Natural killer cell (primary cell): Measurements from ENCODE around the gene LEMD3. TPM values are rescaled to one million over a fixed set of nuclear protein-coding genes. Genes with fewer than 3 reads are reported as not detected.

Experiments
- ATAC-seq, 3 donors: fragments of 150-1000 bp in 2 of 3; fragments of 200-7000 bp in 1 of 3; cut with Tn5 transposase; 1 replicate in 1 of 3; 2 replicates in 2 of 3; pipeline ENCODE4 v1.10.0; 2021; ENCODE audit warnings: mild to moderate bottlenecking in 2 of 3, moderate library complexity in 2 of 3
- DNase-seq, 2 donors: peaks; one replicate each; pipeline versions ENCODE4 v3.0.0 to v3.0.0-alpha.2; 2013 to 2021; ENCODE audit warnings: mixed read lengths in 1 of 2
- H3K27ac ChIP-seq: one replicate; pipeline ENCODE4 v1.5.1; 2013; ENCODE audit warnings: mild to moderate bottlenecking, low read length
- H3K27me3 ChIP-seq: one replicate; pipeline ENCODE4 v1.6.1; 2013; ENCODE audit warnings: low read length; ENCODE audit not compliant: control insufficient read depth, insufficient read depth
- H3K36me3 ChIP-seq: one replicate; pipeline ENCODE4 v1.6.1; 2013; ENCODE audit warnings: low read length; ENCODE audit not compliant: control insufficient read depth, insufficient read depth
- H3K4me1 ChIP-seq: one replicate; pipeline ENCODE4 v1.6.1; 2013; ENCODE audit warnings: low read length; ENCODE audit not compliant: control insufficient read depth, insufficient read depth
- H3K4me3 ChIP-seq: one replicate; pipeline ENCODE4 v1.5.1; 2013; ENCODE audit warnings: low read length
- H3K9me3 ChIP-seq: one replicate; pipeline ENCODE4 v1.6.1; 2013; ENCODE audit warnings: low read length; ENCODE audit not compliant: control insufficient read depth, insufficient read depth
- H3K27ac Mint-ChIP-seq, 2 donors: one replicate each; pipeline ENCODE4 v1.8.0; 2022; ENCODE audit warnings: mild to moderate bottlenecking in 2 of 2, mixed read lengths in 2 of 2, moderate library complexity in 1 of 2
- H3K27me3 Mint-ChIP-seq, 2 donors: one replicate each; pipeline ENCODE4 v1.8.0; 2022; ENCODE audit warnings: low read depth in 2 of 2, mixed read lengths in 2 of 2
- H3K36me3 Mint-ChIP-seq: one replicate; pipeline ENCODE4 v1.8.0; 2022; ENCODE audit warnings: mixed read lengths
- H3K4me1 Mint-ChIP-seq, 2 donors: one replicate each; pipeline ENCODE4 v1.8.0; 2022; ENCODE audit warnings: mixed read lengths in 2 of 2
- H3K4me3 Mint-ChIP-seq: one replicate; pipeline ENCODE4 v1.8.0; 2022; ENCODE audit warnings: mild to moderate bottlenecking, moderate library complexity, mixed read lengths
- H3K9me3 Mint-ChIP-seq, 2 donors: one replicate each; pipeline ENCODE4 v1.8.0; 2022; ENCODE audit warnings: mixed read lengths in 2 of 2
- CTCF ChIP-seq: fragments of 200-600 bp; IDR thresholded peaks from one replicate; pipeline ENCODE4 v1.8.0; 2022; ENCODE audit warnings: antibody characterized with exemption
- WGBS: methylation state at CpG from one replicate; pipeline ENCODE4 v1.1.7; 2013; ENCODE audit warnings: missing lambda C conversion rate; ENCODE audit not compliant: insufficient coverage; 5-methylcytosine and 5-hydroxymethylcytosine counted together
- intact Hi-C: fragments of 100-400 bp; cut with micrococcal nuclease; formaldehyde crosslinking; loops from one replicate; pipeline ENCODE4 v1.14.2; 2022
- total RNA-seq, 4 donors: library from RNA; stranded (reverse); fragments of 120-200 nt in 1 of 4; gene quantifications; one replicate each; pipeline versions ENCODE4 v1.2.3 to v1.2.4, GENCODE V29; 2013 to 2022

Gene LEMD3
- total RNA-seq, 3 donors from 2014 or later (not counting 1 experiment from before 2014, with no cell fraction given), result 67.3 to 76.2 (median 71.1) TPM

DNA sequence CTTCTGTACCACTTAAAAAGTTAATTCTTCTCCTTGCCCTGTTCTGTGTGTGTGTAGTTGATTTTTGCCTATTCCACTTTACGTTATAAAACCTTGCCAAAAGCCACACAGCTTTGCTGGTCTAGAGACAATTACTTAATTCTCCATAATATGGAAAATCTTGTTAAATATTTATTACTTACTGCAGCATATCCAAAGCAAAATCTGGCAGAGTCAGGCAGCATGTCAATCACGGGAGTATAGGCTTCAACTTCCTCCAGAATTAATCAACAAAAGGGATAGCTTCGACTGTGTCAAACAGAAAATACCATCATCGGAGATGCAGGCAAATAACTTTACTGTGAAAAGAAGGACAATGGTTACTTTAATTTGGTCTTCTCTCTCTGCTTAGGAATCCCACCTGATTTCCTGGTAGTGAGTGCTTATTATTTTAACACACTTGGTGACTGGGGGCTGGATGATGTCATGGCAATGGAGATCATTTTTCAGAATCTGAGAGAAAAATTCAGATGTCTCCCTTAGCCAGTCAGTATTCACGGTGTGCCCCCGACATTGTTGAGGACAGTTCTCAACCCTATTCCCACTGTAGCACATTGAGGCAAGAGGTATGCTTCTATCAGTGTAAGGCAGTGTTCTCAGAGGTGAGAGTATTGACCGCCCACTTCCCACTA is 105.4 kb downstream of the LEMD3 start:
- intact Hi-C loops, result no loop called here
- no peaks in the 10 kb centered on the region for H3K36me3 ChIP-seq
- Mint-ChIP-seq H3K27me3 (peaks cover 24 to 33% of the 10 kb centered on the region in 2 donors), H3K36me3 (no peaks in the 10 kb centered on the region), H3K27ac (no peak overlapping the region), H3K4me1 (peaks cover 5 to 13% of the 10 kb centered on the region in 2 donors), H3K9me3 (no peaks in the 10 kb centered on the region), H3K4me3 (no peak overlapping the region)
- no peak for ATAC-seq
- H3K4me1 ChIP-seq, result peaks cover 12% of the 10 kb centered on the region
- H3K27me3 ChIP-seq, result peaks cover 9% of the 10 kb centered on the region
- no peak overlapping the region for H3K27ac ChIP-seq
- H3K4me3 ChIP-seq, result no peak overlapping the region
- no peaks in the 10 kb centered on the region for H3K9me3 ChIP-seq
- TF ChIP-seq CTCF, result no peak
- no peak for DNase-seq
- 84% methylated on average over 5 of the region's 7 CpGs for WGBS

DNA sequence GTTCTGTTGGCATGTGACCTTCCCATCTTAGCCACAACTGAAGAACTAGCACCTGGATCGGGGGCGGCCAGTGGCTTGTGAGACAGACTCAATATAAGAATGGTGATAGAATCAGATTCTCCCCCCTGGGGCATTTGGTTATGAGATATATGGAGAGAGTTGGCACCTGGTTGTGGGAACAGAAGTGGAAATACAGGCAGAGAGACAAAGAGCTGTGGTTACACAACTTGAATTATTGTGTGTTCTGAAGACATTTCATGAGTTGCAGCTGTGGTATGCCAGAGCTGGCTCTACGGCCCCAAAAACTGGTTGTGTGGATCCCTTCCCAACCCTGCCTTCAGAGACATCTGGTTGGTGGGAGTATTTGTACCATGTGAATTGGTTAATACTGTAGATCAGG is 106.2 kb downstream of the LEMD3 start:
- Histone ChIP-seq H3K27ac (no peak overlapping the region), H3K4me1 (peaks cover 12% of the 10 kb centered on the region), H3K36me3 (no peaks in the 10 kb centered on the region), H3K9me3 (no peaks in the 10 kb centered on the region), H3K4me3 (no peak overlapping the region), H3K27me3 (peaks cover 11% of the 10 kb centered on the region)
- Mint-ChIP-seq H3K27me3 (peaks cover 29 to 38% of the 10 kb centered on the region in 2 donors), H3K4me1 (peaks cover 5 to 13% of the 10 kb centered on the region in 2 donors), H3K9me3 (no peaks in the 10 kb centered on the region), H3K36me3 (no peaks in the 10 kb centered on the region), H3K27ac (no peak overlapping the region), H3K4me3 (no peak overlapping the region)
- DNase-seq, result no peak
- TF ChIP-seq CTCF, result no peak
- WGBS, result 26% methylated on average over 3 of the region's 3 CpGs
- no peak for ATAC-seq
- intact Hi-C loops, result no loop called here

DNA sequence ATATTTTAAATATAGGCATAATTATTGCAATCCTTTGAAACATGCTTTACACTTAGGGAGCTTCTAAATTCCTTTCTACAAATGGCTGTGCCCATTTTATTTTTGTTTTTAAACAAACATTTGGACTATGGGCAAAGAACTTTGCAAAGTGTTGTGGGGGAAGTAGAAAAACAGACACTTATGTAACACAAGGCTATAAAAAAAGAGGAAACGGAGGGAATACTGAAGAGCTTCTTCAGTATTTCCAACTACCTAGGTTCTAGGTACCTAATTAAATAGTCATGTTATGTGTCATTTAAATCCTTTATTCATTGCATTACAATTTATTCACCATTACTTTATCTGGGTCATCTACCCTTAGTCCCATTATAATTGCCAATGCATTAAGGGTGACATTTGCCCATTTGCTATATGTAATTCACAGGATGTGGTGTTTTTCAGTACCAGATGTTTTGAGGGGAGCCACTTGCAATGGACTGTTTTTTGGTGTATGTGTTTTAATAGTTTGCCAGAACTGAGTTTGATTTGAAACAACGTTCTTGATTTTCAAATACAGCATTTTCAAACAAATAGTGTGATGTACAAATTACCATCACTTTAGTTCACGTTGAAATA is 107.6 kb downstream of the LEMD3 start:
- no peak for ATAC-seq
- Histone ChIP-seq H3K9me3 (no peaks in the 10 kb centered on the region), H3K4me3 (no peak overlapping the region), H3K4me1 (peaks cover 12% of the 10 kb centered on the region), H3K27me3 (peaks cover 11% of the 10 kb centered on the region), H3K36me3 (no peaks in the 10 kb centered on the region), H3K27ac (no peak overlapping the region)
- WGBS, result 52% methylated on average over 2 of the region's 3 CpGs
- no peak overlapping the region for H3K27ac Mint-ChIP-seq
- peaks cover 32 to 44% of the 10 kb centered on the region in 2 donors for H3K27me3 Mint-ChIP-seq
- no peaks in the 10 kb centered on the region for H3K9me3 Mint-ChIP-seq
- no peak for TF ChIP-seq CTCF
- peaks cover 5 to 13% of the 10 kb centered on the region in 2 donors for H3K4me1 Mint-ChIP-seq
- intact Hi-C loops, result no loop called here
- no peak for DNase-seq
- no peak overlapping the region for H3K4me3 Mint-ChIP-seq
- no peaks in the 10 kb centered on the region for H3K36me3 Mint-ChIP-seq
